NCI-H524 treated with DMSO at 0.1 percent for 48 hours (cell line): ENCODE measurements around the gene SH3GLB2.

ENCODE experiments used
- DNase-seq: peaks from one replicate; lab custom pipeline; 2025; lab: John Stamatoyannopoulos, UW

Gene SH3GLB2

DNA sequence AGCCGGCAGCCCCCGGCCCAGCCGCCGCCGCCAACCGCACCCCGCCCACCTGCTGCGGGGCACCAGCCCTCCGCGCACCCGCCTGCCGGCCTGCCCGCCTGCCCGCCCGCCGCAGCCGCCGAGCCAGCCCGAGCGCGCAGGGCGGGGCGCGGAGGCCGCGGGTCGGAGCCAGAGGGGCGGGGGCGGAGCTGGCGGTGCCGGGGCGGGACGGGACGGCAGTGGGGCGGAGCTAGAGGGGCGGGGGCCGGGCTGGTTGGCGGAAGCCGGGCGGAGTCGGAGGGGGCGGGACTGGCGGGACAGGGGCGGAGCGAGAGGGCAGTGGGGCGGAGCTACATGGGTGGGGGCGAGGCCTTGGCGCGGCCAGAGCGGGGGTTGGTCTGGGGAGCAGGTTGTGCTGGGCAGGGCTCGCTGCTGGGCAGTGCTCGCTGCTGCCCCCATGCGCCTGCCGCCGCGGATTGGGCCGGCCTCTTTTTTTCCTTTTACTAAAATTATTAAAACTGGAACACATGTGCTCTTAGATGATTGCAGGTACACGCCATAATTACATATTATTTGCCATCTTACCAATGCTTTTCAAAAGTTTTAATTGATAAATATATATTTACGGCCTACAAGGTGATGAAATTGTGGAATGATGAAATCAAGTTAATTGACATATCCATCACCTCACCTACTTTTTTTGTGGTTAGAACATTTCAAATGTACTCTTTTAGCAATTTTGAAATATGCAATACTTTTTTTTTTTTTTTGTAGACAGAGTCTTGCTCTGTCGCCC, at the start of gene SH3GLB2:
SH3GLB2 (minus strand) TSS at position 140 of the 775 bp plus-strand sequence. CDS start 177 bp downstream, outside the sequence.
- peak; percentile 64 for DNase-seq

- no peak for DNase-seq
These were observed 49.1 kb upstream of the SH3GLB2 start for GRCh38 chr9:129077236-129077635.

- DNase-seq: no peak
These were observed 48.5 kb upstream of the SH3GLB2 start for GRCh38 chr9:129076640-129077037.

GRCh38 chr9:129075996-129076639, 48.0 kb upstream of the SH3GLB2 start:
- no peak for DNase-seq

- DNase-seq: no peak
These were observed 46.0 kb upstream of the SH3GLB2 start for GRCh38 chr9:129074106-129074505.

- no peak for DNase-seq
These were observed 45.3 kb upstream of the SH3GLB2 start for GRCh38 chr9:129073404-129073803.

DNA sequence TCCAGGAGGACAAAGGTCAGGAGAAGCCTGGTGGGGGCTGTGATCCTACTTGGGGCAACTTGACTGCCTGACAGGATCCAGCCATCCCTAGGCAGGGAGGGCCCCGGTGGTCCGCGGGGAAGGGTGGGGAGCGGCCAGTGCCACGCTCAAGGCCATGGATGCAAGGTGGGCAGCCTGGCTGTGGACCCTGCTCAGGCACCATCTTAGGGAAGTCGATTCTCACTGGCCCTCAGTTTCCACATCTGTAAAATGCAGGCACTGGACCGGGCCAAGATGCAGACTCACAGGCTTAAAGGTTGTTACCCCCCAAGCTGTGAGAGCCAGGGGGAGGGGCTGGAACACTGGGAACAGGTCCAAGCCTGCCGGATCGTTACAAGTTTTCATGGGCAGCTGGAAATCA, 44.0 kb upstream of the SH3GLB2 start:
- DNase-seq: no peak

DNA sequence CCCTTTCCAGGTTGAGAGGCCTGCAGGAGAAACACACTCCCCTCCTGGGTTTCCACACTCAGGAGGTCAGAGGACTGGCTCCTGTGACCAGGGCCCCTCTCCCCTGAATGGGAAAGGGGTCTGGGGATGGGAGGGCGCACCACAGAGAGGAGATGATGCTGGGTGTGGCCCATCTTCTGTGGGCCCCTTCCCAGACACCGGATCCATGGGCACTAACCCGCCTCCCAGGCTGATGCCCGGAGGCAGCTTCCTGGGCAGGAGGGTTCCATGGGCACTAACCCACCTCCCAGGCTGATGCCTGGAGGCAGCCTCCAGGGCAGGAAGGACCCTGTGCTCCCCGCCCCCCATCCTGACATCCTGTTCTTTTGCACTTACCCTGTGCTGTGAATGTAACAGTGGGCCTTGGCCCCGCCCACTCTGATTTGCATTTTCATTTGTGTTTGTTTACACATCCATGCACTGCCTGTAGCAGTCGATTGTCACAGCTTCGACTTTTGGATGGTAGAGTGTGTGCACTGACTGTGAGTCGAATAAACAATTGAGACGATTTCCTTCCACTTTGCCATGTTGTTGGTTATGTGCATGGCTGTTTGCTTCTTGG, 43.5 kb upstream of the SH3GLB2 start:
- no peak for DNase-seq

DNA sequence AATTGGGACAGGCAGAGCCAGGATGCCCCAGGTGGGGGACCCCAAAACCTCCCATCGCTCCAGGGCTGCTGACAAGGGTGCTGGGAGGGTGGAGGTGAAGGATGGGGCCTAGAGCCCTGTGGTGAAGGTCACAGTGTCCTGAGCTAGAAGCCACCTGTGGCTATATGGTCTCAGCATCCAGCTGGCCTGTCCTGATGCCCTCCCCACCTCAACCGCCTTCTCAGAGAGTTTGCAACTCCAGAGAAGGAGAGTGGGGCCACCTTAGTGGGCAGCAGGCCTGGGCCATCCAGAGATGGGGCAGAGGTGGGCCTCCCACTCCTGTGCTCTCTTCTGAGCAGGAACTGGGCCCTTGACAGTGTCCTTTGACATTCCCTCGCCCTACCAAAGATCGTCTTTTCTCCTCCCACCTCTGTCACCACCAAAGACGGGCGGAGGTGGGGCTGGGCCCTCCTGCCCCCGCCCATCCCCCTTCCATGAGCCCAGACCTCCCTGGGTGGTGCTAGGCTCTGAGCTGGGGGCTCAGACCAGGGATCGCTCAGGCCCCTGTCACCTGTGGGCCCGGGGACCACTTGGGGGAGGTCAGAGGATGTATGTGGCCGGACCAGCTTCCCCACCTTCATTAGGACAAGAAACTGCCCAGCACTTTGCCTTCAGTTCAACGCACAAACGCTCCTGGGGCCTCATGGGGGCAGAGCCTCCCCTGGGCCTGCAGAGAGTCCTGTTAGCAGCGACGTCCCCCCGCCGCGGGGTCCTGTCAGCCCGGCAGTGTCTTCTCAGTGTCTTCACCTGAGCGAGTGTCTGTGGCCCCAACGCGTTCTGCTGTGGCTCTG, 42.8 kb upstream of the SH3GLB2 start:
- no peak for DNase-seq

- no peak for DNase-seq
These were observed 41.9 kb upstream of the SH3GLB2 start for GRCh38 chr9:129069862-129070641.

DNA sequence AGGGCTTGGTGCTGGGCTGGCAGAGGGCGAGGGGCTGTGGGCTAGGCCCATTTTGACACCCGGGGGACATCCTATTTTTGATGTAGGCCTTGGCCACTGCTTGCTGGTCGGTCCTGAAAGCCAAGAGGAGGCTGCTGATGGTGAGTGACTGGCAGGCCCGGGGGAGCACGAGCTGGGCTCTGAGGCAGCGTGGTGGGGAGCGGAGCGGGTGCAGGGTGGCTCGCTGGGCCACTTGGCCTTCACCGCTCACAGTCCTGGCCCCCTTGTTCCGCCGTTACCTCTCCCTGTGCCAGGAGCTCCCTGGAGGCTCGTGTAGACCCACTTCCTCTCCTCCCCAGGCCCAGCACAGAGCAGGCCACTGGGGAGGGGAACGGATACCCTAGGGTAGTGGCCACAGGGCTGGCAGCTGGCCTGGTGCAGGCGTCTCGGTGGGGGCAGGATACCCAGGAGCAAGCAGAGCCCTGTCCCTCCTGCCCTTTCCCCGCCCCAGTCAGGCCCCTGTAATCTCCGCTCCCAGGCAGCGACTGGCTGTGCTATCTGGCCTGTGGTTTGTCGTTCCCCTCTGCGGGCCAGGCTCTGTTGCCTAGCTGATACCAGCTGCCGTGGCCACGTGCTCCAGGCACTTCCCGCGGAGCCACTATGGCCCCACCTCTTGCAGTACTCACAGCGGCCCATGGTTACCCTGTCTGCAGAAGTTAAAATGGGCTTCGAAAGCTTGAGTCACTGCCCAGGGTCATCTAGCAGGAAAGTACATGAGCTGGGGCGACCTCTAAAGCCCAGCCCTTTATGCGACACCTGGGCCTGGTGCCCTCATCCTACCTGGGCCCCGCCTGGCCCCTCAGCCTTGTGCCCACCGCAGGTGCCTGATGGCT, 41.1 kb upstream of the SH3GLB2 start:
- no peak for DNase-seq

DNA sequence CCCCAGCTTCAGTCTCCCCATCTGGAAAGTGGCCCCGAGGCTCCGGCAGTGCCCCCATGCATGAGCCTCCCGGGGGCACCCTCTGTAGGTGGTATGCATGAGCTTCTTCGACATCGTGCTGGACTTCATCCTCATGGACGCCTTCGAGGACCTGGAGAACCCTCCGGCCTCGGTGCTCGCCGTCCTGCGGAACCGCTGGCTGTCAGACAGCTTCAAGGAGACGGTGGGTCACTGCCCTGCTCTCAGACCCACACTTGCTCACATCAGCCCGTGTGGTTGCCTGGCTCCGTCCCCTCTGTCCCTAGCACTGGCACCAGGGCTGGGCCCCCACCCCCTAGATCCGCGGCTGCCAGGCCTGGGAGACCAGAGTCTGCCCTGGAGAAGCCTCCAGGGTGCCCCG, 40.0 kb upstream of the SH3GLB2 start:
- DNase-seq: no peak

DNA sequence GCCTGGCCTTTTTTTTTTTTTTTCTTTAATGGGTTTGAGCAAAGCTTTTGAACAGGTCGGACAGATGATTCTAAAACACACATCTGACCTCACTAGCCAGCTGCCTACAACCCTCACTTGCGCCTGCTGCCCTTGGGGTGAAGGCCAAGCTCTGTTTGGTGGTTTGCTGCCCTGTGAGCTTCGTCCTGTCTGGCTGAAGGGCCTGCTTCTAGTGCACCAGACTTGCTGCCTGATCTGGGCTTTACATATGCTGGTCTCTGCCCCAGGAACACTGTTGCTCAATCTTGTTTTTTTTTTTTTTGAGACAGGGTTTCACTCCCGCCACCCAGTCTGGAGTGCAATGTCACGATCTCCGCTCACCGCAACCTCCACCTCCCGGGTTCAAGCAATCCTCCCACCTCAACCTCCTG, 36.4 kb upstream of the SH3GLB2 start:
- DNase-seq: no peak

- DNase-seq: no peak
These were observed 34.9 kb upstream of the SH3GLB2 start for GRCh38 chr9:129063061-129063460.

DNA sequence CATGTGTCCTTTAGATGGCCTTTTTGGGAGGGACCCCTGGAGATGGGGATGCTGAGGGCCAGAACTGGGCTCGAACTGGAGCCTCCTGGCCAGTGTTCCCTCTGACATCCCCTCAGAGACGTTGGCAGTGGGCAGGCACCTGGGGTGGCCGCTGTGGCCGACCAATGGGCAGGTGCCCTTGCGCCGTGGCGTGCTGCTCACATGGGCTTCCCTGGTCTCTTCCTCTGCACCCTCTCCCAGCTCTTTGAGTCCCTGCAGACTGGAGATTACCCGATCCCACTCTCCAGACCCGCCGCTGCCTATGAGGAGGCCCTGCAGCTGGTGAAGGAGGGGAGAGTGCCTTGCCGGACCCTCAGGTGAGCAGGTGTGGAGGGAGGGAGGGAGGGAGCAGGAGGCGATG, 32.9 kb upstream of the SH3GLB2 start:
- DNase-seq: no peak

- DNase-seq: no peak
These were observed 32.0 kb upstream of the SH3GLB2 start for GRCh38 chr9:129059796-129060785.

GRCh38 chr9:129058965-129059795, 31.0 kb upstream of the SH3GLB2 start:
- no peak for DNase-seq

- no peak for DNase-seq
These were observed 26.2 kb upstream of the SH3GLB2 start for GRCh38 chr9:129054163-129054851.
